Nucleus accumbens (tissue), 56 donors: ENCODE data around the gene WDPCP.
"Not testable (repeated sequence)": the region's sequence is repeated elsewhere in the genome, so short reads cannot be mapped to it uniquely, and the experiment has no call there.

ENCODE experiments used
- DNase-seq, 56 donors: peaks; one replicate each; lab custom pipeline; 2025; lab: John Stamatoyannopoulos, UW

The WDPCP gene

GRCh38 chr2:63127594-63127993 is 460.7 kb downstream of the WDPCP start:
- DNase-seq, result no peak

- no peak for DNase-seq
Measured at GRCh38 chr2:63124850-63125249, 463.4 kb downstream of the WDPCP start.

- no peak for DNase-seq
Measured at GRCh38 chr2:63124218-63124617, 464.1 kb downstream of the WDPCP start.

- no peak for DNase-seq
Measured at GRCh38 chr2:63122921-63123320, 465.4 kb downstream of the WDPCP start.

GRCh38 chr2:63121055-63121834 is 467.0 kb downstream of the WDPCP start:
- no peak for DNase-seq

- DNase-seq, result no peak
Measured at GRCh38 chr2:63118821-63119220, 469.5 kb downstream of the WDPCP start.

- DNase-seq, result no peak
Measured at GRCh38 chr2:63104482-63104881, 483.8 kb downstream of the WDPCP start.

- no peak for DNase-seq
Measured at GRCh38 chr2:63101954-63102353, 486.3 kb downstream of the WDPCP start.

GRCh38 chr2:63099032-63099431 is 489.2 kb downstream of the WDPCP start:
- DNase-seq, result no peak

- DNase-seq, result no peak
Measured at GRCh38 chr2:63096491-63096890, 491.8 kb downstream of the WDPCP start.

GRCh38 chr2:63093502-63093901 is 494.8 kb downstream of the WDPCP start:
- no peak for DNase-seq

GRCh38 chr2:63092857-63093256 is 495.4 kb downstream of the WDPCP start:
- DNase-seq, result no peak

- DNase-seq, result no peak
Measured at GRCh38 chr2:63092401-63092800, 495.9 kb downstream of the WDPCP start.

- no peak for DNase-seq
Measured at GRCh38 chr2:63086687-63087086, 501.6 kb downstream of the WDPCP start.

GRCh38 chr2:63081404-63081803 is 506.9 kb downstream of the WDPCP start:
- DNase-seq, result no peak

GRCh38 chr2:63078852-63079606 is 509.2 kb downstream of the WDPCP start:
- no peak for DNase-seq

GRCh38 chr2:63074399-63074798 is 513.9 kb downstream of the WDPCP start:
- DNase-seq, result not testable (repeated sequence)

GRCh38 chr2:63073994-63074393 is 514.3 kb downstream of the WDPCP start:
- no peak for DNase-seq

- no peak for DNase-seq
Measured at GRCh38 chr2:63071664-63072063, 516.6 kb downstream of the WDPCP start.
